WTC11 (cell line): Measurements from ENCODE around the gene ZNF74. TPM values are rescaled to one million over a fixed set of nuclear protein-coding genes. Genes with fewer than 3 reads are reported as not detected.
A peak's percentile ranks its signal among the peaks of the same experiment; 100 is the strongest.

ENCODE experiments used
- ATAC-seq: fragments of 200-7000 bp; cut with Tn5 transposase; 2 replicates; pipeline ENCODE4 v1.10.0; 2021; ENCODE audit warnings: mild to moderate bottlenecking, moderate library complexity
- CTCF ChIA-PET: fragments of 300-600 bp; sonication (Branson Sonifier 250); formaldehyde crosslinking; loops from one replicate; lab custom pipeline; 2021; ENCODE audit warnings: antibody characterized with exemption; lab: Charles Lee
- POLR2A ChIA-PET: fragments of 350-600 bp; sonication (Branson Sonifier 250); formaldehyde crosslinking; loops from one replicate; lab custom pipeline; 2021; ENCODE audit warnings: antibody characterized with exemption; lab: Charles Lee
- DNase-seq: peaks from one replicate; pipeline ENCODE4 v3.0.0; 2021; ENCODE audit warnings: low spot score
- H3K27ac Mint-ChIP-seq: 2 replicates; pipeline ENCODE4 v1.8.0; 2021; ENCODE audit warnings: mixed read lengths
- H3K27me3 Mint-ChIP-seq: 2 replicates; pipeline ENCODE4 v1.8.0; 2021; ENCODE audit warnings: low read depth, mild to moderate bottlenecking, moderate library complexity, mixed read lengths
- H3K36me3 Mint-ChIP-seq: 2 replicates; pipeline ENCODE4 v1.8.0; 2021; ENCODE audit warnings: mixed read lengths
- H3K4me1 Mint-ChIP-seq: 2 replicates; pipeline ENCODE4 v1.8.0; 2022; ENCODE audit warnings: mixed read lengths
- H3K4me3 Mint-ChIP-seq: 2 replicates; pipeline ENCODE4 v1.8.0; 2021; ENCODE audit warnings: mild to moderate bottlenecking, moderate library complexity, mixed read lengths
- H3K9me3 Mint-ChIP-seq: 2 replicates; pipeline ENCODE4 v1.8.0; 2021; ENCODE audit warnings: mixed read lengths
- ATF3 ChIP-seq: sonication (generic); formaldehyde crosslinking; conservative IDR thresholded peaks from 2 replicates; pipeline ENCODE4 v1.8.1; 2022; ENCODE audit warnings: mild to moderate bottlenecking, missing genetic modification reagents
- CREM ChIP-seq: sonication (generic); formaldehyde crosslinking; IDR thresholded peaks from 2 replicates; pipeline ENCODE4 v1.8.1; 2022; ENCODE audit warnings: mild to moderate bottlenecking, missing genetic modification reagents, moderate library complexity
- CTCF ChIP-seq: fragments of 200-600 bp; IDR thresholded peaks from 2 replicates; pipeline ENCODE4 v1.8.0; 2022; ENCODE audit warnings: antibody characterized with exemption
- EMX1 ChIP-seq: fragments of 250-450 bp; sonication (Bioruptor Pico); IDR thresholded peaks from 2 replicates; pipeline ENCODE4 v1.8.0; 2021; ENCODE audit warnings: mild to moderate bottlenecking
- ESRRA ChIP-seq: sonication (generic); formaldehyde crosslinking; IDR thresholded peaks from 2 replicates; pipeline ENCODE4 v1.8.1; 2022; ENCODE audit warnings: mild to moderate bottlenecking, missing genetic modification reagents, borderline replicate concordance
- FOXK1 ChIP-seq: sonication (generic); formaldehyde crosslinking; IDR thresholded peaks from 2 replicates; pipeline ENCODE4 v1.8.0; 2022; ENCODE audit warnings: mild to moderate bottlenecking, moderate library complexity, missing genetic modification reagents
- GTF2I ChIP-seq: fragments of 250-450 bp; sonication (Bioruptor Pico); conservative IDR thresholded peaks from 2 replicates; pipeline ENCODE4 v1.4.0; 2021; ENCODE audit warnings: mild to moderate bottlenecking
- IRF1 ChIP-seq: sonication (generic); formaldehyde crosslinking; IDR thresholded peaks from 2 replicates; pipeline ENCODE4 v1.8.0; 2023; ENCODE audit warnings: missing genetic modification reagents
- MAX ChIP-seq: sonication (generic); formaldehyde crosslinking; IDR thresholded peaks from 2 replicates; pipeline ENCODE4 v1.8.0; 2022; ENCODE audit warnings: mild to moderate bottlenecking, missing genetic modification reagents
- MLX ChIP-seq: sonication (generic); formaldehyde crosslinking; IDR thresholded peaks from 2 replicates; pipeline ENCODE4 v1.8.1; 2023; ENCODE audit warnings: mild to moderate bottlenecking, missing genetic modification reagents, moderate library complexity
- NFATC4 ChIP-seq: fragments of 250-450 bp; sonication (Bioruptor Pico); IDR thresholded peaks from 2 replicates; pipeline ENCODE4 v1.9.0; 2021; ENCODE audit warnings: mild to moderate bottlenecking
- NFYB ChIP-seq: sonication (generic); formaldehyde crosslinking; conservative IDR thresholded peaks from 2 replicates; pipeline ENCODE4 v1.8.0; 2022; ENCODE audit warnings: low read depth, missing genetic modification reagents
- RORB ChIP-seq: fragments of 250-450 bp; sonication (Bioruptor Pico); IDR thresholded peaks from 2 replicates; pipeline ENCODE4 v1.9.0; 2021; ENCODE audit warnings: mild to moderate bottlenecking
- STAT6 ChIP-seq: sonication (generic); formaldehyde crosslinking; conservative IDR thresholded peaks from 2 replicates; pipeline ENCODE4 v1.8.1; 2023; ENCODE audit warnings: mild to moderate bottlenecking, low read depth, missing genetic modification reagents, moderate library complexity
- TCF7 ChIP-seq: sonication (generic); formaldehyde crosslinking; IDR thresholded peaks from 2 replicates; pipeline ENCODE4 v1.8.0; 2022; ENCODE audit warnings: mild to moderate bottlenecking, low read depth, missing genetic modification reagents, moderate library complexity
- TEAD4 ChIP-seq: sonication (generic); formaldehyde crosslinking; IDR thresholded peaks from 2 replicates; pipeline ENCODE4 v1.8.0; 2022; ENCODE audit warnings: mild to moderate bottlenecking, missing genetic modification reagents
- USF2 ChIP-seq: sonication (generic); formaldehyde crosslinking; IDR thresholded peaks from 2 replicates; pipeline ENCODE4 v1.8.1; 2023; ENCODE audit warnings: mild to moderate bottlenecking, missing genetic modification reagents, moderate library complexity
- ZBTB43 ChIP-seq: sonication (generic); formaldehyde crosslinking; IDR thresholded peaks from 2 replicates; pipeline ENCODE4 v1.8.1; 2023; ENCODE audit warnings: mild to moderate bottlenecking, missing genetic modification reagents
- ZMAT4 ChIP-seq: fragments of 250-450 bp; sonication (Bioruptor Pico); IDR thresholded peaks from 2 replicates; pipeline ENCODE4 v1.9.0; 2021; ENCODE audit warnings: mild to moderate bottlenecking
- ZNF138 ChIP-seq: sonication (generic); formaldehyde crosslinking; conservative IDR thresholded peaks from 2 replicates; pipeline ENCODE4 v1.8.1; 2022; ENCODE audit warnings: mild to moderate bottlenecking, moderate library complexity, missing genetic modification reagents
- ZNF671 ChIP-seq: fragments of 250-450 bp; sonication (Bioruptor Pico); IDR thresholded peaks from 2 replicates; pipeline ENCODE4 v1.8.0; 2021; ENCODE audit warnings: mild to moderate bottlenecking
- total RNA-seq: library from RNA; stranded (reverse); gene quantifications from 3 replicates; pipeline ENCODE4 v1.2.3, GENCODE V29; 2021

ZNF74 gene
- total RNA-seq, 1 experiment from 2014 or later = 62.8 TPM

GRCh38 chr22:20455709-20456063, 61.7 kb downstream of the ZNF74 start (continued):
- TF ChIP-seq ATF3 (CRISPR knock-in tag) = no peak
- TF ChIP-seq MLX = no peak
- no peak for TF ChIP-seq NFYB (CRISPR knock-in tag)
- TF ChIP-seq MAX = no peak

GRCh38 chr22:20456064-20456721, 62.2 kb downstream of the ZNF74 start:
- ATAC-seq (peak; percentile 97), DNase-seq (peak; percentile 86)
- H3K4me3 Mint-ChIP-seq = no peak overlapping the region
- POLR2A ChIA-PET = no interaction called here
- CTCF ChIA-PET = interaction anchor here (0.6 to 4.3 kb wide), 21 partner anchors 9 to 368 kb away, joined by 3 to 146 read pairs (median 5); partner anchors contain the start of gene DGCR6L
- H3K27ac Mint-ChIP-seq = peak overlapping the region; percentile 57; the same call in 1 of the 2 replicates
- no peaks in the 10 kb centered on the region for H3K36me3 Mint-ChIP-seq
- H3K4me1 Mint-ChIP-seq = peaks cover 19% of the 10 kb centered on the region
- no peaks in the 10 kb centered on the region for H3K9me3 Mint-ChIP-seq
- TF ChIP-seq USF2 (no peak), CTCF (peak; percentile 69)
- H3K27me3 Mint-ChIP-seq = no peaks in the 10 kb centered on the region

- Mint-ChIP-seq H3K4me1 (peaks cover 19% of the 10 kb centered on the region), H3K36me3 (no peaks in the 10 kb centered on the region), H3K27me3 (no peaks in the 10 kb centered on the region), H3K9me3 (no peaks in the 10 kb centered on the region), H3K4me3 (no peak overlapping the region), H3K27ac (peak overlapping the region; percentile 57; the same call in 1 of the 2 replicates)
- no peak for ATAC-seq
- POLR2A ChIA-PET = no interaction called here
- CTCF ChIA-PET = interaction anchor here (0.6 to 4.3 kb wide), 21 partner anchors 10 to 368 kb away, joined by 3 to 146 read pairs (median 5); partner anchors contain the start of gene DGCR6L
- DNase-seq = no peak
- TF ChIP-seq CTCF (no peak), IRF1 (CRISPR knock-in tag) (no peak), EMX1 (no peak), ESRRA (no peak), ZMAT4 (no peak), FOXK1 (CRISPR knock-in tag) (no peak), TCF7 (CRISPR knock-in tag) (no peak), CREM (CRISPR knock-in tag) (no peak), MAX (no peak), NFATC4 (CRISPR knock-in tag) (no peak), ZNF138 (no peak), GTF2I (CRISPR knock-in tag) (no peak), TEAD4 (CRISPR knock-in tag) (no peak), ZBTB43 (no peak), STAT6 (CRISPR knock-in tag) (no peak), ZNF671 (CRISPR knock-in tag) (no peak), RORB (CRISPR knock-in tag) (no peak)
Measured at GRCh38 chr22:20456722-20457076, 62.7 kb downstream of the ZNF74 start.
